Kidney (tissue), 14 donors: ENCODE results near the gene MYG1. TPM values are rescaled to one million over a fixed set of nuclear protein-coding genes. Genes with fewer than 3 reads are reported as not detected.
A peak's percentile ranks its signal among the peaks of the same experiment; 100 is the strongest.

ENCODE experiments used
- DNase-seq, 5 donors: peaks; one replicate each; pipeline ENCODE4 v3.0.0-alpha.2; 2013 to 2020
- FAIRE-seq: peaks from 2 replicates; lab custom pipeline; 2012; peaks lifted over from hg19 to GRCh38; lab: Jason Lieb, UNC
- H3K27ac ChIP-seq, 2 donors: one replicate each; pipeline ENCODE4 v1.7.0; 2013; ENCODE audit warnings: low read depth in 2 of 2, low read length in 2 of 2, inconsistent platforms in 1 of 2
- H3K27me3 ChIP-seq: one replicate; pipeline ENCODE4 v1.7.1; 2013; ENCODE audit warnings: low read length, inconsistent platforms; ENCODE audit not compliant: control insufficient read depth, insufficient read depth
- H3K36me3 ChIP-seq, 3 donors: one replicate each; pipeline versions ENCODE4 v1.7.0 to v1.7.1; 2013; ENCODE audit warnings: low read length in 3 of 3, control low read depth in 1 of 3, inconsistent platforms in 1 of 3; ENCODE audit not compliant: insufficient read depth in 3 of 3, control insufficient read depth in 2 of 3
- H3K4me1 ChIP-seq, 3 donors: one replicate each; pipeline versions ENCODE4 v1.7.0 to v1.7.1; 2013; ENCODE audit warnings: low read length in 3 of 3, inconsistent platforms in 1 of 3, low read depth in 1 of 3; ENCODE audit not compliant: control insufficient read depth in 2 of 3, insufficient read depth in 2 of 3
- H3K4me3 ChIP-seq, 3 donors: one replicate each; pipeline versions ENCODE4 v1.7.0 to v1.8.1; 2013; ENCODE audit warnings: low read length in 3 of 3, control low read depth in 1 of 3, inconsistent platforms in 1 of 3
- H3K9ac ChIP-seq, 3 donors: one replicate each; pipeline versions ENCODE4 v1.7.0 to v1.7.1; 2013; ENCODE audit warnings: low read length in 3 of 3, control low read depth in 1 of 3, inconsistent platforms in 1 of 3
- H3K9me3 ChIP-seq, 3 donors: one replicate each; pipeline versions ENCODE4 v1.7.0 to v1.7.1; 2013; ENCODE audit warnings: low read length in 3 of 3, control low read depth in 1 of 3, inconsistent platforms in 1 of 3; ENCODE audit not compliant: control insufficient read depth in 2 of 3, insufficient read depth in 1 of 3
- CTCF ChIP-seq: IDR thresholded peaks from 3 replicates; pipeline ENCODE4 v1.5.1; 2012; ENCODE audit warnings: mild to moderate bottlenecking, moderate library complexity, borderline replicate concordance; ENCODE audit not compliant: insufficient read depth; ENCODE audit errors: extremely low read depth
- intact Hi-C: fragments of 100-400 bp; cut with DNase I; formaldehyde crosslinking; loops from one replicate; pipeline ENCODE4 v1.11.1; 2022
- polyA plus RNA-seq: library from polyadenylated mRNA; stranded (reverse); fragments of 350-450 nt; fragmentation: Illumina TruSeq; extraction: RNeasy Lipid Tissue Mini Kit (QIAGEN cat#74804); gene quantifications from one replicate; pipeline ENCODE4 v1.2.3, GENCODE V29; 2014; ENCODE audit warnings: low read depth, low replicate concordance; ENCODE audit not compliant: insufficient read depth
- total RNA-seq: library from RNA; stranded (reverse); fragmentation: NEBNext Ultra II Directional; extraction: Animal tissue kit (Norgen Biotek cat#: 25700); gene quantifications from one replicate; pipeline ENCODE4 v1.2.1, GENCODE V29; 2021
- donor health status: control.
- donor health status: control.
- donor health status: control.
- donor health status: control.
- donor health status: control.
- donor health status: DM: yes; HTN: yes; CAD: no.
- donor health status: Normal renal cell carcinoma (clear cell type).

The MYG1 gene
- total and polyA plus RNA-seq, 2 donors from 2014 or later = 49.0 to 105 TPM

GRCh38 chr12:53277981-53278380 lies 21.5 kb upstream of the MYG1 start:
- Histone ChIP-seq H3K27me3 (no peaks in the 10 kb centered on the region), H3K36me3 (peaks cover 0 to 3% (median 0%) of the 10 kb centered on the region in 3 donors), H3K9me3 (no peaks in the 10 kb centered on the region), H3K9ac (no peak overlapping the region), H3K27ac (no peak overlapping the region), H3K4me3 (no peak overlapping the region), H3K4me1 (no peaks in the 10 kb centered on the region)
- FAIRE-seq = no peak
- intact Hi-C loops = no loop called here
- TF ChIP-seq CTCF = no peak
- peak in 1 of 5 donors; percentile 24 for DNase-seq

GRCh38 chr12:53279283-53279869 lies 20.1 kb upstream of the MYG1 start:
- Histone ChIP-seq H3K4me1 (no peaks in the 10 kb centered on the region), H3K36me3 (peaks cover 0 to 3% (median 0%) of the 10 kb centered on the region in 3 donors), H3K9ac (peak overlapping the region in 1 of 3 donors; percentile 46), H3K27ac (peak overlapping the region; percentile 51 to 66), H3K9me3 (no peaks in the 10 kb centered on the region), H3K27me3 (no peaks in the 10 kb centered on the region), H3K4me3 (peak overlapping the region in 2 of 3 donors; percentile 43 to 54)
- peak in 1 of 5 donors; percentile 22 for DNase-seq
- TF ChIP-seq CTCF = no peak
- intact Hi-C loops = no loop called here
- FAIRE-seq = peak; percentile 17

- Histone ChIP-seq H3K4me3 (peak overlapping the region in 2 of 3 donors; percentile 43 to 54), H3K27ac (peak overlapping the region; percentile 51 to 66), H3K36me3 (peaks cover 0 to 3% (median 0%) of the 10 kb centered on the region in 3 donors), H3K4me1 (no peaks in the 10 kb centered on the region), H3K27me3 (no peaks in the 10 kb centered on the region), H3K9me3 (no peaks in the 10 kb centered on the region), H3K9ac (peak overlapping the region in 1 of 3 donors; percentile 46)
- intact Hi-C loops = loop anchor here (10.0 kb wide), 1 partner anchor 65 kb away; no protein-coding TSS in a partner anchor
- peak in 1 of 5 donors; percentile 28 for DNase-seq
- TF ChIP-seq CTCF = no peak
- no peak for FAIRE-seq
These were observed 19.5 kb upstream of the MYG1 start for GRCh38 chr12:53279888-53280498.
